WTC11 (cell line): ENCODE measurements around the gene ABCA12.

Source experiments
- AFF4 ChIP-seq: sonication (generic); formaldehyde crosslinking; IDR thresholded peaks from 2 replicates; pipeline ENCODE4 v1.8.1; 2023; ENCODE audit warnings: mild to moderate bottlenecking, missing genetic modification reagents, borderline replicate concordance
- ATF2 ChIP-seq: sonication (generic); formaldehyde crosslinking; IDR thresholded peaks from 2 replicates; pipeline ENCODE4 v1.8.1; 2022; ENCODE audit warnings: low read depth, missing genetic modification reagents, borderline replicate concordance
- CREB1 ChIP-seq: sonication (generic); formaldehyde crosslinking; IDR thresholded peaks from 2 replicates; pipeline ENCODE4 v1.8.0; 2023; ENCODE audit warnings: mild to moderate bottlenecking, missing genetic modification reagents
- CREM ChIP-seq: sonication (generic); formaldehyde crosslinking; IDR thresholded peaks from 2 replicates; pipeline ENCODE4 v1.8.1; 2022; ENCODE audit warnings: mild to moderate bottlenecking, missing genetic modification reagents, moderate library complexity
- CTCF ChIP-seq: fragments of 200-600 bp; IDR thresholded peaks from 2 replicates; pipeline ENCODE4 v1.8.0; 2022; ENCODE audit warnings: antibody characterized with exemption
- E2F4 ChIP-seq: sonication (generic); formaldehyde crosslinking; IDR thresholded peaks from 2 replicates; pipeline ENCODE4 v1.8.1; 2022; ENCODE audit warnings: low read depth, mild to moderate bottlenecking, moderate library complexity, missing genetic modification reagents, borderline replicate concordance
- ESRRA ChIP-seq: sonication (generic); formaldehyde crosslinking; IDR thresholded peaks from 2 replicates; pipeline ENCODE4 v1.8.1; 2022; ENCODE audit warnings: mild to moderate bottlenecking, missing genetic modification reagents, borderline replicate concordance
- FOXK1 ChIP-seq: sonication (generic); formaldehyde crosslinking; IDR thresholded peaks from 2 replicates; pipeline ENCODE4 v1.8.0; 2022; ENCODE audit warnings: mild to moderate bottlenecking, moderate library complexity, missing genetic modification reagents
- MAX ChIP-seq: sonication (generic); formaldehyde crosslinking; IDR thresholded peaks from 2 replicates; pipeline ENCODE4 v1.8.0; 2022; ENCODE audit warnings: mild to moderate bottlenecking, missing genetic modification reagents
- NR2C2 ChIP-seq: sonication (generic); formaldehyde crosslinking; IDR thresholded peaks from 2 replicates; pipeline ENCODE4 v1.8.0; 2022; ENCODE audit warnings: mild to moderate bottlenecking, missing genetic modification reagents
- ZNF232 ChIP-seq: sonication (generic); formaldehyde crosslinking; IDR thresholded peaks from 2 replicates; pipeline ENCODE4 v1.8.0; 2022; ENCODE audit warnings: mild to moderate bottlenecking, missing genetic modification reagents
- ZNF263 ChIP-seq: sonication (generic); formaldehyde crosslinking; IDR thresholded peaks from 2 replicates; pipeline ENCODE4 v1.8.1; 2022; ENCODE audit warnings: low read depth, mild to moderate bottlenecking, moderate library complexity, missing genetic modification reagents
- ZNF423 ChIP-seq: fragments of 250-450 bp; sonication (Bioruptor Pico); IDR thresholded peaks from 2 replicates; pipeline ENCODE4 v2.1.2; 2022; ENCODE audit warnings: mild to moderate bottlenecking, moderate library complexity

GRCh38 chr2:215110918-215111317 is 27.5 kb downstream of the ABCA12 start:
- no peak for TF ChIP-seq ZNF263 (CRISPR knock-in tag)
- no peak for TF ChIP-seq CTCF
- no peak for TF ChIP-seq CREM
- no peak for TF ChIP-seq NR2C2 (CRISPR knock-in tag)
- TF ChIP-seq ZNF232 (CRISPR knock-in tag): no peak
- TF ChIP-seq AFF4 (CRISPR knock-in tag): no peak
- no peak for TF ChIP-seq E2F4 (CRISPR knock-in tag)
- no peak for TF ChIP-seq CREB1 (CRISPR knock-in tag)
- TF ChIP-seq ZNF423 (CRISPR knock-in tag): no peak
- no peak for TF ChIP-seq ATF2 (CRISPR knock-in tag)
- TF ChIP-seq MAX (CRISPR knock-in tag): no peak
- TF ChIP-seq FOXK1 (CRISPR knock-in tag): no peak
- TF ChIP-seq ESRRA (CRISPR knock-in tag): no peak
